ENCODE data around the gene MAP2K3.

- TF ChIP-seq, protein P1, sequence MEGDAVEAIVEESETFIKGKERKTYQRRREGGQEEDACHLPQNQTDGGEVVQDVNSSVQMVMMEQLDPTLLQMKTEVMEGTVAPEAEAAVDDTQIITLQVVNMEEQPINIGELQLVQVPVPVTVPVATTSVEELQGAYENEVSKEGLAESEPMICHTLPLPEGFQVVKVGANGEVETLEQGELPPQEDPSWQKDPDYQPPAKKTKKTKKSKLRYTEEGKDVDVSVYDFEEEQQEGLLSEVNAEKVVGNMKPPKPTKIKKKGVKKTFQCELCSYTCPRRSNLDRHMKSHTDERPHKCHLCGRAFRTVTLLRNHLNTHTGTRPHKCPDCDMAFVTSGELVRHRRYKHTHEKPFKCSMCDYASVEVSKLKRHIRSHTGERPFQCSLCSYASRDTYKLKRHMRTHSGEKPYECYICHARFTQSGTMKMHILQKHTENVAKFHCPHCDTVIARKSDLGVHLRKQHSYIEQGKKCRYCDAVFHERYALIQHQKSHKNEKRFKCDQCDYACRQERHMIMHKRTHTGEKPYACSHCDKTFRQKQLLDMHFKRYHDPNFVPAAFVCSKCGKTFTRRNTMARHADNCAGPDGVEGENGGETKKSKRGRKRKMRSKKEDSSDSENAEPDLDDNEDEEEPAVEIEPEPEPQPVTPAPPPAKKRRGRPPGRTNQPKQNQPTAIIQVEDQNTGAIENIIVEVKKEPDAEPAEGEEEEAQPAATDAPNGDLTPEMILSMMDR (IDR thresholded peaks at IDR 0.05): no peak
- TF ChIP-seq POLR2A (IDR thresholded peaks at IDR 0.05): no peak
These were observed 2.6 kb downstream of the MAP2K3 start for GRCh38 chr17:21286909-21287702.
